AG09309 (cell line): ENCODE data around the gene CREB1.

Experiments
- DNase-seq: peaks from one replicate; pipeline ENCODE4 v3.0.0-alpha.2; 2010; ENCODE audit warnings: low read depth
- H3K4me3 ChIP-seq: 2 replicates; pipeline ENCODE4 v1.5.1; 2011; ENCODE audit warnings: mild to moderate bottlenecking, low read depth, low read length, moderate library complexity; ENCODE audit not compliant: control insufficient read depth
- CTCF ChIP-seq: IDR thresholded peaks from 2 replicates; pipeline ENCODE4 v1.5.1; 2011; ENCODE audit warnings: mild to moderate bottlenecking, low read depth, low read length, inconsistent platforms; ENCODE audit not compliant: insufficient read depth, control insufficient read depth; ENCODE audit errors: missing control alignments

Gene CREB1

GRCh38 chr2:207546822-207547221, 17.1 kb downstream of the CREB1 start:
- no peak overlapping the region for H3K4me3 ChIP-seq
- DNase-seq, result no peak
- TF ChIP-seq CTCF, result no peak

DNA sequence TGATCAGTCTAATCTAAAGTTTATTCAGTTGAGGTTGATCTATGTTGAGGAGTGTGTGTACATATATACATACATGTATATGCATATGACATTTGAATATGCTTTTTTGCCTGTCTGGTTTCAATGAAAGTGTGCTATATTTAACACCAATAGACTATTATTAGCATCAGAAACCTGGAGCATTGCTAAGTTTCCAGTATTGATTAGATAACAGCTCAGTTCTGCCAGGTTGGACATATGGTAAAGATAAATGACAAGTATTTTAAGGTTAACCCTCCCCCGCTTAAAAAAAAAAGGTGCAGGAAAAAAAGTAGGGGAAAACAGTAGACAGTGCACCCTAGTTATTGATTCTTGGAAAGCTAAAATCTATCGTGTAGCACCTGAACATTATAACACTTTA, 19.4 kb downstream of the CREB1 start:
- TF ChIP-seq CTCF, result no peak
- no peak for DNase-seq

GRCh38 chr2:207558079-207558491, 28.3 kb downstream of the CREB1 start:
- DNase-seq, result peak; percentile 95
- TF ChIP-seq CTCF, result no peak
- H3K4me3 ChIP-seq, result no peak overlapping the region

More for the DNA sequence above, 19.4 kb downstream of the CREB1 start:
- H3K4me3 ChIP-seq, result no peak overlapping the region

DNA sequence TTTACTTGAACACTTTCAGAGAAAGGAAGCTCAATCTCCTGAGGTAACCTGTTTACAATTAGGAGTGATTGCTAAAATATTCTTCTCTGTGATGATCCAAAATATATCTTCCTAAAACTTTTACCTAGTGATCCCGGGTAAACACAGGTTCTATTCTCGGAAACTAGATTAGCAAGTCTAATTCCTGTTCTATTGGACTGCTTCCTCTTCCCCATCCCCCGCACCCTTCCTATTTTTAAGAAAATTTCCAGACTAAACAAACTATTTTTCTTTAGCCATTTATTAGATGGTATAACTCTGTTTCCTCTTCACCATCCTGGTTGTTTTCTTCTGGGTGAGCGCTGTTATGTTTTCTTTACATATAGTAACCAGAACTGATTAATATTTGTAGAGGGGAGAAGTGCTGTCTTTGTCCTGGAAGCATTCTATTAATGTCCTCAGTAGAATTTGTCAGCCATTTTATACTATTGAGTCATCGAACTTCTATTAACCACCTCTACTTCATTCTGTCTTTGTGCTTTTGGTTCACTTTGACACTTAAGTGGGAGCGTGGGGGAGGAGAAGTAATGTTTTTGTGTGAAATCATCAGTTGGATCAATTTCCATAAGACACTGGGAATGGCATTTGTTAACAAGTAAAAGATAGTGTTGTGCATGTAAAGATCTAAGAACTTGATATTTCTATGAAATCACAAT, 31.8 kb downstream of the CREB1 start:
- no peak overlapping the region for H3K4me3 ChIP-seq
- no peak for DNase-seq
- no peak for TF ChIP-seq CTCF

DNA sequence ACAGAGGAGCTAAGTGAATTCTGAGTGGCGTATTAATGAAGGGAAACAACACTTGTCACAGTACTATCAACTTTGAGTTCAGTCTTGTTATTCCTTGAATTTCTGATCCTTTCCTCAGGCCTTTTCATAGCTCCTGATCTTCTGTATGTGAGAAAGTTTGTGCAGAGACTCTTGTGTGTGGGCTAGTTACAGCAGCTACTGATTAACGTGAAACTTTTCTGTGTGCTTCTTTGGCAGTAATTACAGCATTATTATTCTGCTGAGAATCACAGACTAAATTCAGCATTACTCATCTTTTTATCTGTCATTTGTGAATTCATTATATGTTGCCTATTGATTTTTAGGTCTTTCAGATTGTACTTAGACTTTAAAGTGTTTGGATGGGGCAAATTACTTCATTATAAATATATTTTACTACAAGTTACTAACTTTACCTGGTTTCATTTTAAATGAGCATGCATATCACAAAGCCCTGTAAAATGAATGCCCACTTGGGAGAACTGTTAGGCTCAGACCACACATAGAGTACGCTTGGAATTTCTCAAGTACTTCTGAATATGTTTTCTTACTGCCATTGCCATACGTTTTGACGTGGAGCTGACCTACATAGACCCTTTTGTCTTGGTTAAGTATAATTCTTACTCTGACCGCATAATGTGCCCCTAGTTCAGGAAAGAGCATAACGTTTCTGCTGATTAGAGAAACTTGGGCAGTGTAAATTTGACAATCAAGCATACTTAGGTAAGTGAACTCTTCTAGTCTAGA, 36.2 kb downstream of the CREB1 start:
- DNase-seq, result no peak
- H3K4me3 ChIP-seq, result no peak overlapping the region
- no peak for TF ChIP-seq CTCF

GRCh38 chr2:207567671-207568070, 37.9 kb downstream of the CREB1 start:
- H3K4me3 ChIP-seq, result no peak overlapping the region
- no peak for TF ChIP-seq CTCF
- no peak for DNase-seq
